ENCODE measurements around the gene KANK3. TPM values are rescaled to one million over a fixed set of nuclear protein-coding genes. Genes with fewer than 3 reads are reported as not detected.

KANK3 gene
- total RNA-seq, 1 donor = not detected

GRCh38 chr19:8338835-8339234, 4.2 kb downstream of the KANK3 start:
- H3K27ac ChIP-seq (ENCODE audit: low read depth, low read length) = no peak overlapping the region
- DNase-seq (ENCODE audit: insufficient read length, low spot score, missing footprints) = no peak
- no peak overlapping the region for H2AFZ ChIP-seq (ENCODE audit: low read length)
- TF ChIP-seq CTCF (IDR thresholded peaks at IDR 0.05; ENCODE audit: extremely low read depth, low read depth, low read length) = no peak
- no peaks in the 10 kb centered on the region for H3K36me3 ChIP-seq (ENCODE audit: insufficient read depth, low read length)
- H3K9me3 ChIP-seq (ENCODE audit: low read depth, low read length) = no peaks in the 10 kb centered on the region
- no peaks in the 10 kb centered on the region for H4K20me1 ChIP-seq (ENCODE audit: insufficient read depth, low read length)
- H3K4me3 ChIP-seq (ENCODE audit: insufficient read depth, low read length) = no peak overlapping the region
- no peaks in the 10 kb centered on the region for H3K4me1 ChIP-seq (ENCODE audit: insufficient read depth, low read length)
- H3K27me3 ChIP-seq (ENCODE audit: insufficient read depth, low read length) = peaks cover 51% of the 10 kb centered on the region
- H3K4me2 ChIP-seq (ENCODE audit: insufficient read depth, low read length) = no peak overlapping the region
- no peaks in the 10 kb centered on the region for H3K79me2 ChIP-seq (ENCODE audit: insufficient read depth, low read length)

- H3K79me2 ChIP-seq (ENCODE audit: insufficient read depth, low read length) = no peaks in the 10 kb centered on the region
- H3K4me1 ChIP-seq (ENCODE audit: insufficient read depth, low read length) = no peaks in the 10 kb centered on the region
- H3K27ac ChIP-seq (ENCODE audit: low read depth, low read length) = no peak overlapping the region
- H3K9me3 ChIP-seq (ENCODE audit: low read depth, low read length) = no peaks in the 10 kb centered on the region
- no peaks in the 10 kb centered on the region for H3K36me3 ChIP-seq (ENCODE audit: insufficient read depth, low read length)
- no peaks in the 10 kb centered on the region for H4K20me1 ChIP-seq (ENCODE audit: insufficient read depth, low read length)
- no peak overlapping the region for H2AFZ ChIP-seq (ENCODE audit: low read length)
- no peak for TF ChIP-seq CTCF (IDR thresholded peaks at IDR 0.05; ENCODE audit: extremely low read depth, low read depth, low read length)
- peak; percentile 69 for DNase-seq (ENCODE audit: insufficient read length, low spot score, missing footprints)
- no peak overlapping the region for H3K4me3 ChIP-seq (ENCODE audit: insufficient read depth, low read length)
- no peak overlapping the region for H3K4me2 ChIP-seq (ENCODE audit: insufficient read depth, low read length)
- H3K27me3 ChIP-seq (ENCODE audit: insufficient read depth, low read length) = peaks cover 52% of the 10 kb centered on the region
Observed at GRCh38 chr19:8337728-8338127, 5.3 kb downstream of the KANK3 start.

GRCh38 chr19:8336660-8337059, 6.4 kb downstream of the KANK3 start:
- Histone ChIP-seq H2AFZ (ENCODE audit: low read length) (no peak overlapping the region), H4K20me1 (ENCODE audit: insufficient read depth, low read length) (no peaks in the 10 kb centered on the region), H3K27me3 (ENCODE audit: insufficient read depth, low read length) (peaks cover 44% of the 10 kb centered on the region), H3K4me2 (ENCODE audit: insufficient read depth, low read length) (no peak overlapping the region), H3K4me3 (ENCODE audit: insufficient read depth, low read length) (no peak overlapping the region), H3K36me3 (ENCODE audit: insufficient read depth, low read length) (no peaks in the 10 kb centered on the region), H3K4me1 (ENCODE audit: insufficient read depth, low read length) (no peaks in the 10 kb centered on the region), H3K27ac (ENCODE audit: low read depth, low read length) (no peak overlapping the region), H3K9me3 (ENCODE audit: low read depth, low read length) (no peaks in the 10 kb centered on the region), H3K79me2 (ENCODE audit: insufficient read depth, low read length) (no peaks in the 10 kb centered on the region)
- DNase-seq (ENCODE audit: insufficient read length, low spot score, missing footprints) = peak; percentile 58
- no peak for TF ChIP-seq CTCF (IDR thresholded peaks at IDR 0.05; ENCODE audit: extremely low read depth, low read depth, low read length)

- Histone ChIP-seq H3K9me3 (ENCODE audit: low read depth, low read length) (no peaks in the 10 kb centered on the region), H3K4me3 (ENCODE audit: insufficient read depth, low read length) (no peak overlapping the region), H4K20me1 (ENCODE audit: insufficient read depth, low read length) (no peaks in the 10 kb centered on the region), H3K4me2 (ENCODE audit: insufficient read depth, low read length) (no peak overlapping the region), H3K36me3 (ENCODE audit: insufficient read depth, low read length) (no peaks in the 10 kb centered on the region), H3K79me2 (ENCODE audit: insufficient read depth, low read length) (no peaks in the 10 kb centered on the region), H3K27ac (ENCODE audit: low read depth, low read length) (no peak overlapping the region), H3K4me1 (ENCODE audit: insufficient read depth, low read length) (no peaks in the 10 kb centered on the region), H3K27me3 (ENCODE audit: insufficient read depth, low read length) (peaks cover 44% of the 10 kb centered on the region), H2AFZ (ENCODE audit: low read length) (no peak overlapping the region)
- no peak for TF ChIP-seq CTCF (IDR thresholded peaks at IDR 0.05; ENCODE audit: extremely low read depth, low read depth, low read length)
- DNase-seq (ENCODE audit: insufficient read length, low spot score, missing footprints) = no peak
Observed at GRCh38 chr19:8336072-8336569, 6.9 kb downstream of the KANK3 start.

Data from osteoblast (primary cell).